SK-N-SH (cell line): ENCODE data around the gene SLC16A8. TPM values are rescaled to one million over a fixed set of nuclear protein-coding genes. Genes with fewer than 3 reads are reported as not detected.
"Not testable (repeated sequence)": the region's sequence is repeated elsewhere in the genome, so short reads cannot be mapped to it uniquely, and the experiment has no call there.

Experiments used
- CTCF ChIA-PET: fragments of 300-600, 350-600 bp; formaldehyde crosslinking; extraction: SDS; loops from one replicate; lab custom pipeline; 2021; lab: Yijun Ruan, JAX
- POLR2A ChIA-PET: fragments of 350-600 bp; sonication (Branson Sonifier 250); formaldehyde crosslinking; extraction: SDS; loops from one replicate; lab custom pipeline; 2020; ENCODE audit warnings: antibody characterized with exemption, inconsistent platforms; lab: Yijun Ruan, JAX
- DNase-seq: peaks from one replicate; pipeline ENCODE4 v3.0.0; 2012
- H2AFZ ChIP-seq: fragments of 200-600 bp; sonication (generic); 2 replicates; pipeline ENCODE4 v1.8.1; 2016; ENCODE audit warnings: antibody characterized with exemption, mild to moderate bottlenecking, low read depth
- H3F3A ChIP-seq: fragments of 200-600 bp; sonication (generic); replicated peaks from 2 replicates; pipeline ENCODE3; 2016; ENCODE audit warnings: antibody characterized with exemption, mild to moderate bottlenecking; ENCODE audit not compliant: insufficient read depth
- H3K27ac ChIP-seq, 2 experiments: fragments of 200-500 bp in 1 of 2; fragments of 200-600 bp in 1 of 2; sonication (Bioruptor generic) in 1 of 2; sonication (generic), shearing (Covaris generic) in 1 of 2; 2 replicates each; pipeline versions ENCODE4 v1.5.1 to v1.6.1; 2014 to 2016; ENCODE audit warnings: low read depth in 2 of 2, inconsistent platforms in 1 of 2, low read length in 1 of 2, mild to moderate bottlenecking in 1 of 2, mixed read lengths in 1 of 2
- H3K27me3 ChIP-seq: fragments of 200-600 bp; sonication (generic), shearing (Covaris generic); 2 replicates; pipeline ENCODE4 v1.6.1; 2016; ENCODE audit warnings: mixed run types; ENCODE audit not compliant: insufficient read depth
- H3K36me3 ChIP-seq, 2 experiments: fragments of 200-500 bp in 1 of 2; fragments of 200-600 bp in 1 of 2; sonication (Bioruptor generic) in 1 of 2; sonication (generic) in 1 of 2; replicated peaks in 1 of 2; 2 replicates each; pipeline versions ENCODE3 to v1.5.1; 2014 to 2016; ENCODE audit warnings: low read length in 1 of 2, mild to moderate bottlenecking in 1 of 2; ENCODE audit not compliant: insufficient read depth in 2 of 2, control insufficient read depth in 1 of 2
- H3K4me1 ChIP-seq, 2 experiments: fragments of 200-500 bp in 1 of 2; fragments of 200-600 bp in 1 of 2; sonication (Bioruptor generic) in 1 of 2; sonication (generic), shearing (Covaris generic) in 1 of 2; 2 replicates each; pipeline versions ENCODE4 v1.5.1 to v1.6.1; 2014 to 2016; ENCODE audit warnings: low read depth in 1 of 2, low read length in 1 of 2, mixed run types in 1 of 2; ENCODE audit not compliant: insufficient read depth in 2 of 2, control insufficient read depth in 1 of 2
- H3K4me2 ChIP-seq: fragments of 200-600 bp; sonication (generic), shearing (Covaris generic); 2 replicates; pipeline ENCODE4 v1.6.1; 2017; ENCODE audit warnings: mixed run types
- H3K4me3 ChIP-seq, 2 experiments: fragments of 200-500 bp in 1 of 2; fragments of 200-600 bp in 1 of 2; sonication (Bioruptor generic) in 1 of 2; sonication (generic), shearing (Covaris generic) in 1 of 2; 2 replicates each; pipeline versions ENCODE4 v1.5.1 to v1.8.1; 2014 to 2016; ENCODE audit warnings: low read depth in 2 of 2, inconsistent platforms in 1 of 2, low read length in 1 of 2, mild to moderate bottlenecking in 1 of 2, mixed read lengths in 1 of 2, moderate library complexity in 1 of 2
- H3K79me2 ChIP-seq: fragments of 200-600 bp; sonication (generic); 2 replicates; pipeline ENCODE4 v1.8.1; 2017; ENCODE audit warnings: mild to moderate bottlenecking; ENCODE audit not compliant: insufficient read depth
- H3K9ac ChIP-seq: fragments of 200-600 bp; sonication (generic); 2 replicates; pipeline ENCODE4 v1.6.1; 2017; ENCODE audit warnings: mixed run types
- H3K9me2 ChIP-seq: fragments of 200-600 bp; sonication (generic); 2 replicates; pipeline ENCODE4 v1.6.1; 2017; ENCODE audit warnings: mixed run types
- H3K9me3 ChIP-seq: fragments of 200-600 bp; sonication (generic); 2 replicates; pipeline ENCODE4 v1.6.1; 2017; ENCODE audit warnings: mixed run types, mild to moderate bottlenecking, moderate library complexity
- H4K20me1 ChIP-seq: fragments of 200-600 bp; sonication (generic); 2 replicates; pipeline ENCODE4 v1.6.1; 2017; ENCODE audit warnings: mild to moderate bottlenecking, mixed run types; ENCODE audit not compliant: insufficient read depth
- CHD2 ChIP-seq: fragments of 150-350 bp; IDR thresholded peaks from 2 replicates; pipeline ENCODE4 v1.6.1; 2018; ENCODE audit warnings: low read length; ENCODE audit not compliant: partially characterized antibody
- EZH2phosphoT487 ChIP-seq: fragments of 200-600 bp; sonication (generic); IDR thresholded peaks from 2 replicates; pipeline ENCODE4 v1.6.1; 2017; ENCODE audit warnings: low read depth, mixed run types, mild to moderate bottlenecking, antibody characterized with exemption, moderate library complexity, borderline replicate concordance
- FOXJ3 ChIP-seq: sonication (generic); formaldehyde crosslinking; IDR thresholded peaks from 2 replicates; pipeline ENCODE4 v1.5.1; 2020; ENCODE audit warnings: mild to moderate bottlenecking, missing genetic modification reagents
- GATA2 ChIP-seq: sonication (generic); formaldehyde crosslinking; IDR thresholded peaks from 2 replicates; pipeline ENCODE4 v1.5.0; 2020; ENCODE audit warnings: mild to moderate bottlenecking, missing genetic modification reagents
- JUND ChIP-seq: IDR thresholded peaks from 2 replicates; pipeline ENCODE4 v1.4.0; 2012
- RAD21 ChIP-seq: IDR thresholded peaks from 2 replicates; pipeline ENCODE4 v1.6.1; 2012; ENCODE audit warnings: mild to moderate bottlenecking, low read length
- WGBS: methylation state at CpG from one replicate; pipeline ENCODE4 v1.1.6; 2017; ENCODE audit warnings: low lambda C conversion rate; 5-methylcytosine and 5-hydroxymethylcytosine counted together
- polyA plus RNA-seq, 3 experiments: library from polyadenylated mRNA; depleted of rRNA; stranded (reverse); fragments of >200 nt; gene quantifications; 2 replicates each; pipeline ENCODE4 v1.2.3, GENCODE V29; 2012
- TF ChIP-seq, protein P1 (sequence below): fragments of 200-600 bp; sonication (generic); IDR thresholded peaks from 2 replicates; pipeline ENCODE4 v1.6.1; 2017; ENCODE audit warnings: antibody characterized with exemption, mild to moderate bottlenecking, moderate library complexity
- TF ChIP-seq, protein P2 (sequence below): IDR thresholded peaks from 2 replicates; pipeline ENCODE4 v1.4.0; 2012; ENCODE audit warnings: low read depth

SLC16A8 gene
- polyA plus RNA-seq, 1 of the 3 experiments (the other 2 are of a cell fraction) = not detected

DNA sequence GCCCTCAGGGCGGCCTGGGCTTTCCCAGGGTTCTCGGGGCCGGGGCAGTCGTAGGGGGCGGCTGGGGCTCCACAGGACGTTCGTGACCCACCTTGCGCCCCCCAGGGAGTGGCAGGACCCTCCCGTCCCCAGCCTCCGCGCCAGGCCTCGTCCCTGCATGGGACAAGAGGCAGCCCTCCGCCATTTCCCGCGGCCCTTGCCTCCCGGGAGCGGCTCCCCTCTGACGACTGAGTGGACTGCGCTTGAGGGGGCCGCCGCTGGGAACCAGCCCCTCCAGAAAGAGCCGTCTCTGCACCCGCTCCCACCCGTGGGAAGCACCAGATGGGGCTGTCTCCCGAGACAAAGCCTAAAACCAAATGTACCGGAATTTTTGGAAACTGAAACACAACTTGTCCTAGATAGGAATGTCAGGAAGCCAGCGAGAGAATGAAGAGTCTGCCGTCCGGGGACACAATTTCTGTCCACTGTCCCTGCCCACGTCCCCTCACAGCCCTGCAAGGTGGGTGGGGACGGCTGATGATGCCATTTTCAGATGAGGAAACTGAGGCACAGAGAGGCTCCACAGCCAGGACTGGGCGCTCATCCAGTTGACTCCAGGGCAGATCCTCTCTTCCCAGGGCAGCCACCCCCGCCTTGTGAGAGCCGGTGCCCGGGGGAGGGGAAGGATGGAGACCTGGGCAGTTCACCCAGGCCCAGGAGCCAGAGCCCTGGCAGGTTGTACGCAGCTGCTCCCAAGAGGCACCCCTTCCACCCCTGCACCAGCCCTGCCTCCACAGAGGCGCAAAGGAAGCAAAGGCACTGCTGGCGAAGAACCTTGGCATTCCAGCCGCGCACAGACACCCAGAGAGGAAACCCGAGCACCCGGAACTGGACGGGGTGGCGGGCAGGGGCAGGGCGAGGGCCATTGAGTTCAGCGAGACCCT, 44.8 kb downstream of the SLC16A8 start:
- Histone ChIP-seq H2AFZ (no peak overlapping the region), H3K27me3 (no peaks in the 10 kb centered on the region), H3K79me2 (no peaks in the 10 kb centered on the region), H3K4me3 (no peak overlapping the region), H4K20me1 (no peaks in the 10 kb centered on the region), H3F3A (no peaks in the 10 kb centered on the region), H3K4me1 (peaks cover 0 to 3% of the 10 kb centered on the region in 2 experiments; a peak in 1 of 4 replicates), H3K9me2 (no peaks in the 10 kb centered on the region), H3K9ac (no peak overlapping the region), H3K9me3 (no peaks in the 10 kb centered on the region), H3K27ac (no peak overlapping the region), H3K36me3 (no peaks in the 10 kb centered on the region), H3K4me2 (no peak overlapping the region)
- DNase-seq = no peak
- ChIA-PET CTCF (interaction anchor here (2.4 kb wide), 1 partner anchor 13 kb away, joined by 8 read pairs; no protein-coding TSS in a partner anchor), POLR2A (no interaction called here)
- 92% methylated on average over 20 of the region's 46 CpGs for whole genome bisulfite sequencing
- TF ChIP-seq, protein P1, sequence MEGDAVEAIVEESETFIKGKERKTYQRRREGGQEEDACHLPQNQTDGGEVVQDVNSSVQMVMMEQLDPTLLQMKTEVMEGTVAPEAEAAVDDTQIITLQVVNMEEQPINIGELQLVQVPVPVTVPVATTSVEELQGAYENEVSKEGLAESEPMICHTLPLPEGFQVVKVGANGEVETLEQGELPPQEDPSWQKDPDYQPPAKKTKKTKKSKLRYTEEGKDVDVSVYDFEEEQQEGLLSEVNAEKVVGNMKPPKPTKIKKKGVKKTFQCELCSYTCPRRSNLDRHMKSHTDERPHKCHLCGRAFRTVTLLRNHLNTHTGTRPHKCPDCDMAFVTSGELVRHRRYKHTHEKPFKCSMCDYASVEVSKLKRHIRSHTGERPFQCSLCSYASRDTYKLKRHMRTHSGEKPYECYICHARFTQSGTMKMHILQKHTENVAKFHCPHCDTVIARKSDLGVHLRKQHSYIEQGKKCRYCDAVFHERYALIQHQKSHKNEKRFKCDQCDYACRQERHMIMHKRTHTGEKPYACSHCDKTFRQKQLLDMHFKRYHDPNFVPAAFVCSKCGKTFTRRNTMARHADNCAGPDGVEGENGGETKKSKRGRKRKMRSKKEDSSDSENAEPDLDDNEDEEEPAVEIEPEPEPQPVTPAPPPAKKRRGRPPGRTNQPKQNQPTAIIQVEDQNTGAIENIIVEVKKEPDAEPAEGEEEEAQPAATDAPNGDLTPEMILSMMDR = no peak
- TF ChIP-seq RAD21 = no peak
- no peak for TF ChIP-seq JUND
- TF ChIP-seq EZH2phosphoT487 = no peak
- no peak for TF ChIP-seq GATA2

DNA sequence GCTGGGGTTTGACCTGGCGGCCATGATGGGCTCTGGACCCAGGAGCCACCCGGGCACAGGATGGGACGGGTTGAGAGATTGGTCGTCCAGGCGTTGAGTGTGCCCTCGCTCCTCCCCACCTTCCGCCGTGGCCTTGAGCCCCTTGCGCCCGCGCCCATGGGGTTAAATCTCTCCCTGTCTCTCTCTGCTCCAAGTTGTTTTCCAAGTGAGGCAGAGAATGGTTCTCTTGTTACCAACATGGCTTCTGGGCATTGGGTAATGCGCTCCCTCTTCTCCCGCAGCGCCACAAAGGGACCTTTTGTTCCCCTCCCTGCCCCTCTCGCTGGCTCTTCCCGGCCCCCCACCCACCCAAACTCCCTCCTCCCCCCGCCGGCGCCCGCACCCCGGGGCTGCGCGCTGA, 45.6 kb downstream of the SLC16A8 start:
- peaks cover 0 to 4% of the 10 kb centered on the region in 2 experiments; a peak in 1 of 4 replicates for H3K4me1 ChIP-seq
- no peak overlapping the region for H3K9ac ChIP-seq
- H4K20me1 ChIP-seq = no peaks in the 10 kb centered on the region
- DNase-seq = peak; percentile 5
- WGBS = 80% methylated on average over 8 of the region's 23 CpGs
- H3K9me2 ChIP-seq = no peaks in the 10 kb centered on the region
- ChIA-PET CTCF (no interaction called here), POLR2A (no interaction called here)
- H3K79me2 ChIP-seq = no peaks in the 10 kb centered on the region
- TF ChIP-seq CHD2 = no peak
- TF ChIP-seq FOXJ3 (CRISPR knock-in tag) = no peak
- TF ChIP-seq, protein P2, sequence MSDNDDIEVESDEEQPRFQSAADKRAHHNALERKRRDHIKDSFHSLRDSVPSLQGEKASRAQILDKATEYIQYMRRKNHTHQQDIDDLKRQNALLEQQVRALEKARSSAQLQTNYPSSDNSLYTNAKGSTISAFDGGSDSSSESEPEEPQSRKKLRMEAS = no peak
- H2AFZ ChIP-seq = no peak overlapping the region
- H3K36me3 ChIP-seq = no peaks in the 10 kb centered on the region
- no peak overlapping the region for H3K27ac ChIP-seq
- no peaks in the 10 kb centered on the region for H3K27me3 ChIP-seq
- no peaks in the 10 kb centered on the region for H3F3A ChIP-seq
- no peak overlapping the region for H3K4me2 ChIP-seq
- H3K9me3 ChIP-seq = no peaks in the 10 kb centered on the region
- no peak overlapping the region for H3K4me3 ChIP-seq

DNA sequence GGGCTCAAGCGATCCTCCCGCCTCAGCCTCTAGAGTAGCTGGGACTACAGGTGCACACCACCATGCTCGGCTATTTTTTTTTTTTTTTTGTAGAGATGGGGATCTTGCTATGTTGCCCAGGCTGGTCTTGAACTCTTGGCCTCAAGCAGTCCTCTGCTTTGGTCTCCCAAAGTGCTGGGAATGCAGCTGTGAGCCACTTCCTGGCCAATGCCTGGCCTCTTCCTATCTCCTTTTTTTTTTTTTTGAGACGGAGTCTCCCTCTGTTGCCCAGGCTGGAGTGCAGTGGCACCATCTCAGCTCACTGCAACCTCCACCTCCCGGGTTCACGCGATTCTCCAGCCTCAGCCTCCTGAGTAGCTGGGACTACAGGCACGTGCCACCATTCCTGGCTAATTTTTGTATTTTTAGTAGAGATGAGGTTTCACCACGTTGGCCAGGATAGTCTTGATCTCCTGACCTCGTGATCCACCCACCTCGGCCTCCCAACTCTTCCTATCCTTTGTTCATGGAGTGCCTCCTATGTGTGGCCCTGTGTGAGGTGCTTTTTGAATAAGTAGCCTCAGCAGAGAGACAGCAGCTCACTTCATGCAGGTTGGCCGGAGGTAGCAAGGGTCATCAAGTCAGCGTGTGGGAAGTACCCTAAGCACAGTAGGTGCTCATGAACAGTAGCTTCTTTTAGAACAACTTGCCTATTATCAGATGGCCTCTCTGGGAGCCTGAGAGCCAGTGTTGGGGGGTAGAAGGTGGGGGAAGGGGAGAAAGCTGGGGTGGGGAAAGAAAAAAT, 46.4 kb downstream of the SLC16A8 start:
- CTCF ChIA-PET, POLR2A ChIA-PET: not testable (repeated sequence)
- 85% methylated on average over 10 of the region's 13 CpGs for WGBS

More for the DNA sequence above, 46.4 kb downstream of the SLC16A8 start:
- H3K36me3 ChIP-seq, H3K9me2 ChIP-seq, H3K9ac ChIP-seq, H3K27me3 ChIP-seq, H3K4me3 ChIP-seq, H3K4me2 ChIP-seq, H2AFZ ChIP-seq, H3K9me3 ChIP-seq, H4K20me1 ChIP-seq, H3K27ac ChIP-seq, H3F3A ChIP-seq, DNase-seq, H3K4me1 ChIP-seq, H3K79me2 ChIP-seq: not testable (repeated sequence)
